Epithelial cell of proximal tubule (primary cell): ENCODE data around the gene PUM2. TPM values are rescaled to one million over a fixed set of nuclear protein-coding genes. Genes with fewer than 3 reads are reported as not detected.

Experiments
- DNase-seq: peaks from one replicate; pipeline ENCODE4 v3.0.0-alpha.2; 2011; ENCODE audit warnings: low read depth
- H3K4me3 ChIP-seq: 2 replicates; pipeline ENCODE4 v1.5.1; 2011; ENCODE audit warnings: low read depth, mild to moderate bottlenecking, low read length
- total RNA-seq: library from RNA; depleted of rRNA; stranded (reverse); fragments of >200 nt; gene quantifications from 2 replicates; pipeline ENCODE4 v1.2.3, GENCODE V29; 2015
- TF ChIP-seq, protein P1 (sequence below): conservative IDR thresholded peaks from 2 replicates; pipeline ENCODE4 v1.5.1; 2012; ENCODE audit warnings: low read depth, mild to moderate bottlenecking, low read length

PUM2 gene
- total RNA-seq, 1 donor from 2014 or later, result 14.9 TPM

DNA sequence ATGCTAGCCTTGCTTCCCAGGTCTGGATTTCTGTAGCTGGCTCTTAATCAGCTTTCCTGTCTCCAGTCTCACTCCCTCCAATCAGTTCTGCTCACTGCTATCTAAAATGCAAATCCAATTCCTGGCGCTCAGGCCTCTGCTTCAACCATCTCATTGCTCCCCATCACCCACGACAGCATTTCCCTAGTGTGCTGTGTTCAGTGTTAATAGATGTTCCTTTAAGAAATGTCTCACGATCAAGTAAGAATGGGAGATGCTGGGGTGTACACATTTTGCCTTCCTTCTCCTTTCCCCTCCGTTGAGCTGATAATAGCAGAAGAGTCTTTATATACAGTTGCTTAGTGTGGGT, 1.6 kb upstream of the PUM2 start:
- DNase-seq, result no peak
- no peak overlapping the region for H3K4me3 ChIP-seq
- TF ChIP-seq, protein P1, sequence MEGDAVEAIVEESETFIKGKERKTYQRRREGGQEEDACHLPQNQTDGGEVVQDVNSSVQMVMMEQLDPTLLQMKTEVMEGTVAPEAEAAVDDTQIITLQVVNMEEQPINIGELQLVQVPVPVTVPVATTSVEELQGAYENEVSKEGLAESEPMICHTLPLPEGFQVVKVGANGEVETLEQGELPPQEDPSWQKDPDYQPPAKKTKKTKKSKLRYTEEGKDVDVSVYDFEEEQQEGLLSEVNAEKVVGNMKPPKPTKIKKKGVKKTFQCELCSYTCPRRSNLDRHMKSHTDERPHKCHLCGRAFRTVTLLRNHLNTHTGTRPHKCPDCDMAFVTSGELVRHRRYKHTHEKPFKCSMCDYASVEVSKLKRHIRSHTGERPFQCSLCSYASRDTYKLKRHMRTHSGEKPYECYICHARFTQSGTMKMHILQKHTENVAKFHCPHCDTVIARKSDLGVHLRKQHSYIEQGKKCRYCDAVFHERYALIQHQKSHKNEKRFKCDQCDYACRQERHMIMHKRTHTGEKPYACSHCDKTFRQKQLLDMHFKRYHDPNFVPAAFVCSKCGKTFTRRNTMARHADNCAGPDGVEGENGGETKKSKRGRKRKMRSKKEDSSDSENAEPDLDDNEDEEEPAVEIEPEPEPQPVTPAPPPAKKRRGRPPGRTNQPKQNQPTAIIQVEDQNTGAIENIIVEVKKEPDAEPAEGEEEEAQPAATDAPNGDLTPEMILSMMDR, result no peak

DNA sequence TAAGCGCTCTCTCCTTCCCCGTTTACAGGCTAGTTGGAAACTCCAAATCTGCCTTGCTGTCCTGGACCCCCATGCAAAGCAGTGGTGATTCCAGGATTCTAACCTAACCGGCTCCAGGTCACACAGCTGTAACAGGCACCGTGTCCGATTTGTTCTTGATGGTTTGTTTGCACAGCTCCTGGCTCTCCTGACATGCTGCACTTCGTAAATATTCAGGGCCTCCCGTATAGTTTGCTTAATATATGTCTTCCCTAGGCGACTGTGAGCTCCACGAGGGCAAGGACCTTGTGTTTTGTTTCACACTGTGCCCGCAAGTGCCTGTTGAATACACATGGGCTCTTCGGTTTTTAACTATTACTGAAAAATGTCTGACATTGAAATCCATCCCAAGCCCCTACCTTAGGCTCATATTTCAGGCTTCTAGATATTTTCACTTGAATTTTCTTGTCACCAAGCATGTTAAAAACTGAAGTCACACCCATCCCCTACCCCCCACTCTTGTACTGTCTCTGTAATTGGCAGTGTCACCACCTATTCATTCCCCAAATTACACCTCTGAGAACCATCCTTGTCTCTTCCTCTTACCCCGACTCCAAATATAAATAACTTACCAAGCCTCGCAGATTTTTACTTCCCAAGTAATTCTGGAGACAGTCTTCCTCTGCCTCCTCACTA, 1.0 kb upstream of the PUM2 start:
- TF ChIP-seq, protein P1, result no peak
- H3K4me3 ChIP-seq, result peak overlapping the region; percentile 83
- DNase-seq, result no peak

DNA sequence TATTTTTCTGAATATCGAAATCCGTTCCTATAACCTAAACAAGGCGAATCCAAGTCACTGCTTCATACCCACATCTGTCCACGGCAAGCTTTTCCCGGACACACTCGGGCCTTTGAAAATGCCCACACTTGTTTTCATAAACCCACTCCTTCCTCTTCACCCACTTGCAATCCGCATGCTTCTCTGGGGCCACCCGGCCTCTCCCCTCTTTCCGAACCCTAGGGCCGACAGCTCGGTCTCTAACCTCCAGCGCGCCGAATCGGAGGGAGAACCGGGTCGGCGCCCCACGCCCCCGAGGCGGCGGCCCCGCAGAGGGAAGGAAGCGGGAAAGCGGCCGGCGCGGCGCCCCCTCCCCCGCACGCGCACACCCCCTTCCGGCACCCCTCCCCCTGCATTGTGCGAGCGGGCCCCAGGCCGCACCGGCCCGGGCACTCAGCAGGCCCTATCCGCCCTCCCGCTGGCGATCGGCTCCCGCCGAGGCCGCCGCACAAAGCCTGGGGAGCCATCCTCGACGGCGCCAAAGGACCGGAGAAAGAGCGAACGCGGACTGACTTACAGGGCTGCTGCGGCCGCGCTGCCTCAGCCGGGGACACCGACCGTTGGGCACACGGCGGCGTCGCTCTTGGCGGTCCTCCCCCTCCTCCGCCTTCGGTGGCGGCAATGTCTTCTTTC, 467 bp downstream of the PUM2 start:
- TF ChIP-seq, protein P1, result no peak
- DNase-seq, result no peak
- peak overlapping the region; percentile 83 for H3K4me3 ChIP-seq

DNA sequence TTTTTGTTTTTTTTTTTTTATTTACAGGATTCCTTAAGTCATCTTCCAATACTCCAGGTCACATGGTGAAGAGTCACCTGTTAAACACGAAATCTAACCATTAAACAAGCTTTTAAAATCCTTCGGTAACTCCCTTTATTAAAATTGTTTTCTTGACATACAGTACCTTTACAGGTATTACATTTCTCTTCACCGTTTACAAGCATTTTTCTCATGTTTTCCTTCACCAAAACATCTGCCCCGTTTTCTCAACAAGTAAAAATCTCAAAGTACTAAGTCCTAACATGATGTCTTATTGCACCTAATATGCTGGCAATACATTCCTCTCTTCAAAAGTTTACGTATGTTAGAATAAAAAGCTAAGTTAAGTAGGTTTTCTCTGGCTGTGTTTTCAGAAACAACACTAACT, 1.1 kb downstream of the PUM2 start:
- peak overlapping the region; percentile 83 for H3K4me3 ChIP-seq
- TF ChIP-seq, protein P1, result no peak
- no peak for DNase-seq

DNA sequence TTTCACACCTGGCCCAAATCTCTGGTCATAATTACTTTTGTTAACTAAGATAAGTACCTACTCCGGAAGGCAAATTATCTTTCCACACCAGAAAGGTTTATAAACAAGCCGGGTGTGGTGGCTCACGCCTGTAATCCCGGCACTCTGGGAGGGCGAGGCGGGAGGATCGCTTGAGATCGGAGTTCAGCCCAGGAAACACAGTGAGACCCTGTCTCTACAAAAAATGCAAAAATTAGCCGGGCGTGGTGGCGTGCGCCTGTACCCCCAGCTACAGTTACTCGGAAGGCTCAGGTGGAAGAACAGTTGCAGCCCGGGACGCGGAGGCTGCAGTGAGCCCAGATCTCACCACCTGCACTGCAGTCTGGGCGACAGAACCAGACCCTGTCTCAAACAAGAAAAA, 2.1 kb downstream of the PUM2 start:
- no peak for DNase-seq
- TF ChIP-seq, protein P1, result no peak
- H3K4me3 ChIP-seq, result peak overlapping the region; percentile 83

DNA sequence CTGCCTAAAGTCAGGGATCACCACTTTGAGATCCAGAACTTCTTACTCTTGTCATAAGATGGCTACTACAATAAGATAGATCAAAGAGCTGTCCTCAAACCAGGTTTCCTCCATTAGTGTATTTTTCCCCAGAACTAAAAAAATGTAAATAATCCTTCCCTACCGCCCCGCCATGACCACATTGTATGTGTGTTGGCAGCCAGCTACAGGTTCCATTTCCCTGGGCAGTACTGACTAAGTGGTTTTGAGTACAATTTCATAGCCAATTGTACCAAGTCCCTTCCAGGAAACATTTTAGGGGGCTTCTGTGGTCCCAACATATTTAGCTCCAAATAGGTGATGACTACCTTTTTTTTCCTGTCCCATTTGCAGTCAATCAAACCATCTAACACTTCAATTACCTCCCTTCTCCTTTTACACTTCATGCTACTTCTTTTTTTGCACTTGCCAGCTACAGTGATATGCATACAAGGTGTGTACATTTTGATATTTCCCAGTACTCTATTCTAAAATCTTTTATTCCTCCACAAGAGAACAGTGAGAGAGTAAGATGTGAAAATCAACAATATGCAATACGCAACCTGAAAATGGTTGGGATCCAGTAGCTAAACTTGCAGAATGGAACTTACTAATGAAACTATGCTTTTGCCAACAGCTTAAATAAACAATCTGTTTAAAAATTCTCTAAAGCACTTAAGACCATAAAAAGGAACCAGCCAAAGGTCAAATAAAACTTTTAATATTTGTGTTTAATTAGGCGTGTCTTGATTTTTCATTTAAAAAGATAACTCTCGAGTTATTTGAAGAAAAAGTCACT, 3.9 kb downstream of the PUM2 start:
- DNase-seq, result no peak
- TF ChIP-seq, protein P1, result no peak
- no peak overlapping the region for H3K4me3 ChIP-seq
